Lower leg skin (tissue), 3 donors: ENCODE results near the gene PDSS2.

Source experiments
- POLR2A ChIP-seq, 2 donors: fragments of 450-650 bp; IDR thresholded peaks; one replicate each; pipeline ENCODE4 v1.6.1; 2016 to 2017; ENCODE audit warnings: antibody characterized with exemption in 2 of 2, mild to moderate bottlenecking in 1 of 2, moderate library complexity in 1 of 2
- TF ChIP-seq, protein P1 (sequence below), 3 donors: fragments of 450-650 bp; IDR thresholded peaks; one replicate each; pipeline ENCODE4 v1.5.1; 2016; ENCODE audit warnings: antibody characterized with exemption in 3 of 3, mild to moderate bottlenecking in 3 of 3, moderate library complexity in 2 of 3

DNA sequence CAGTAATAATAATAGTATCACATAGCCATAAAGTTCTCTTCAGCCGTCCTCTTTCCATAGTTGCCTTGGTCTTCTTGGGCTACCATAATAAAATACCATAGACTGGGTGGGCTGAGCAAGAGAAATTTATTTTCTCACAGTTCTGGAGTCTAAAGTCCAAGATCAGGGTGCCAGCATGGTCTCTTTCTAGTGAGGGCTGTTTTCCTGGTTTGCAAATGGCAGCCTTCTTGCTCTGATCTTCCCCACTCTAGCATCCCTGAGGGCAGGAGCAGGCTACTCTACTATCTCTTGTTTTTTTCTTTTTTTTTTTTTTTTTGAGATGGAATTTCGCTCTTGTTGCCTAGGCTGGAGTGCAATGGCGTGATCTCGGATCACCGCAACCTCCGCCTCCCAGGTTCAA, 335.9 kb downstream of the PDSS2 start:
- TF ChIP-seq, protein P1, sequence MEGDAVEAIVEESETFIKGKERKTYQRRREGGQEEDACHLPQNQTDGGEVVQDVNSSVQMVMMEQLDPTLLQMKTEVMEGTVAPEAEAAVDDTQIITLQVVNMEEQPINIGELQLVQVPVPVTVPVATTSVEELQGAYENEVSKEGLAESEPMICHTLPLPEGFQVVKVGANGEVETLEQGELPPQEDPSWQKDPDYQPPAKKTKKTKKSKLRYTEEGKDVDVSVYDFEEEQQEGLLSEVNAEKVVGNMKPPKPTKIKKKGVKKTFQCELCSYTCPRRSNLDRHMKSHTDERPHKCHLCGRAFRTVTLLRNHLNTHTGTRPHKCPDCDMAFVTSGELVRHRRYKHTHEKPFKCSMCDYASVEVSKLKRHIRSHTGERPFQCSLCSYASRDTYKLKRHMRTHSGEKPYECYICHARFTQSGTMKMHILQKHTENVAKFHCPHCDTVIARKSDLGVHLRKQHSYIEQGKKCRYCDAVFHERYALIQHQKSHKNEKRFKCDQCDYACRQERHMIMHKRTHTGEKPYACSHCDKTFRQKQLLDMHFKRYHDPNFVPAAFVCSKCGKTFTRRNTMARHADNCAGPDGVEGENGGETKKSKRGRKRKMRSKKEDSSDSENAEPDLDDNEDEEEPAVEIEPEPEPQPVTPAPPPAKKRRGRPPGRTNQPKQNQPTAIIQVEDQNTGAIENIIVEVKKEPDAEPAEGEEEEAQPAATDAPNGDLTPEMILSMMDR (IDR thresholded peaks at IDR 0.05): no peak
- TF ChIP-seq POLR2A (IDR thresholded peaks at IDR 0.05): no peak
